ENCODE measurements around the gene TEX26.

TEX26 gene
- total RNA-seq: 0 to 0.06 (median 0) reads per million in 9 experiments

DNA sequence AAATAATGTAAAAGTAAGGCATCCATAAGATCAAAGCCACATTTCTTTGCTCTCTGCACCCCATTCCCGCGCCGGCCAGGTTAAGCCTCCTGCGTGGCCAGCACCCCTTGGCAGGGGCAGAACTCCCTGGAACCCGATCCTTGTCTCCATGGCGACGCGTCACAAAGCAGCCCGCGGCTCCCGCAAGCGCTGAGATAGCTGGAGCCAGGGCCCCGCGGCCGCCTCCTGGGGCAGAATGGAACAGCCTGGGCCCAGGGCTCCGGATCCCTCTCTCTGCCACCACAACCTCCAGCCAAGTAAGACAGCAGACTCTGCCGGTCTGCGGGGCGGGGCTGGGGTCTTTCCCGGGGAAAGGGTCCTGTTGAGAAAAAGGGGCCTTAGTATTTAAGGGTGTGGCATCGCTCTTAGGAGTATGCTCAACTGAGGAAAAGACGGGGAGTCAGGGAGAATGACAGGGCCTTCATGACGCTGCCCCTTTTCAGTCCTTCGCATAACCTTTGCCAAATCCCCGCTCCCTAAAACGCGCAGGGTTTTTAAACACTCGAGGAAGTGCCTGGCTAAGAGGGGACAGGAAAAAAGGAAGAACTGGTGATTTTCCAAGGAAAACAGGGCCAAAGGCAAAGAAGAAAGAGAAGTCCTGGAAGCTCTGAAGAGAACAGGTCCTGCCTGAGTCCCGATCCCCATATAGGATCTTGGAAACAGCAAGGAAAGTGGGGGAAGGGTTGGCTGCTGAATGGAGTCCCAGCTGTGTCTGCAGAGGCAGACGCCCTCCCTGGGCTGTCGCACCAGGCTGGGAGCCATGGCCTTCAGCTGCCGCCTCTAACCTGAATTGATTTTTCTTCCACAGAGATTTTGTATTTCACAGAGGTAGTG is at the start of gene TEX26:
Gene TEX26 (plus strand): TSS at position 176 of the 873 bp plus-strand sequence. CDS start 60 bp downstream, at position 236.
- H3K4me1 Mint-ChIP-seq (ENCODE audit: low read depth in 2 of 2): no peaks in the 10 kb centered on the region
- no peak within 1 kb of the TSS for H3K4me3 Mint-ChIP-seq
- H3K36me3 Mint-ChIP-seq (ENCODE audit: insufficient read depth): no peaks in the 10 kb centered on the region
- H3K27ac Mint-ChIP-seq: no peak within 1 kb of the TSS
- ATAC-seq (replicated peaks) (no peak), DNase-seq (no peak)
- no peaks in the 10 kb centered on the region for H3K9me3 Mint-ChIP-seq
- peaks cover 71 to 85% of the 10 kb centered on the region in 2 donors for H3K27me3 Mint-ChIP-seq

DNA sequence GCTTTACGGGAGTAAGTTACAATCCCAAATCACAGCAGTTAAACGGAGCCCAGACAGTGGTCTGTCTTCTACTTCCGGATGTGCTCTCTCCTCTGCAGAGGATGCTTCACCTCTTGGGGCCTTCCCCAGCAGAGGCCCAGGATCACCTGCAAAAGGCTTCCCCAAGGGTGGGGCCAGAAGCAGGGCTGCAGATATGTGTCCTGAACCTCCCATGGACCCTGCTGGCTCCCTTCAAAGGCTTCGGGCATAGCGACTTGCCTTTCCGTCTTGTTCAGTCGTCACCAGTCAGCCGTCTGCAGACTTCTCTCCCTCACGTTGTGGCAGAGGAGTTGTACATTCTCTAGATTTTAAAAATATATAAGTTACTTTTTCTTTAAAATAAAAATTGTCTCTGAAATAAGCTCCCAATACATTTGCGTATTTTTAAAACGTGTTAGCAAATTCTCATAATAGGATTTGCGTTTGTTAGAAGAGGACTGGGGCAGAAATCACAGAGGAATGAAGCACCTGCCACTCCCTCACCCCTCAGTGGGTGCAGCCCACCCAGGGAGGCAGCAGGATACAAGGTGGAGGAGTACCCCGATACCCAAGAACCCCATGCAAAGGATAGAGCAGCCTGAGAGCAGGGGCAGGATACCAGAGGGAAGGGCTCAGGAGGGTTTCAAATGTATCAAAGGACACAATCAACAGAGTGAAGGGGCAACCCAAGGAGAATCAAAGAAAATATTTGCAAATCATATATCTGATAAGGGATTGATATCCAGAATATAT is 49.3 kb upstream of the TEX26 start:
- H3K36me3 Mint-ChIP-seq (ENCODE audit: insufficient read depth): no peaks in the 10 kb centered on the region
- DNase-seq (no peak), ATAC-seq (replicated peaks) (no peak)
- peaks cover 3 to 5% of the 10 kb centered on the region in 2 donors for H3K4me1 Mint-ChIP-seq (ENCODE audit: low read depth in 2 of 2)
- H3K9me3 Mint-ChIP-seq: no peaks in the 10 kb centered on the region
- no peak overlapping the region for H3K27ac Mint-ChIP-seq
- peaks cover 40 to 42% of the 10 kb centered on the region in 2 donors for H3K27me3 Mint-ChIP-seq
- H3K4me3 Mint-ChIP-seq: no peak overlapping the region

DNA sequence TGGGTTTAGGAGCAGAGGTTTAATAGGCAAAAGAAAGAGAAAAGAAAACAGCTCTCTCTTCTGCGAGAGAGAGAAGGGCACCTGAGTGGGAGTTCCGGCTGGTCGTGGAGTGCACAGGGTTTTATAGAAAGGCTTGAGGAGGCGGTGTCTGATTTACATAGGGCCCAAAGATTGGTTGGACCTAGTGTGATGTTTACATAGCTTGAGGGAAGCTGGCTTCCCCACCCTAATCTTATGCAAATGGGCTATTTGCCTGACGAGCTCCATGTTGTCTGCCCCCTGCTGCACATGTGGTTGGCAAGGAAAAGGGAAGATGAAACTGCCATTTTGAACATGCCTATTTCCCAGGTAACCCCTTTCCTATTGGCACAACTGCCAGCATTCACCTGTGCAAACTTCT is 47.9 kb upstream of the TEX26 start:
- DNase-seq (no peak), ATAC-seq (replicated peaks) (no peak)
- H3K27ac Mint-ChIP-seq: no peak overlapping the region
- H3K4me1 Mint-ChIP-seq (ENCODE audit: low read depth in 2 of 2): peaks cover 3 to 5% of the 10 kb centered on the region in 2 donors
- H3K9me3 Mint-ChIP-seq: no peaks in the 10 kb centered on the region
- no peak overlapping the region for H3K4me3 Mint-ChIP-seq
- H3K27me3 Mint-ChIP-seq: peaks cover 41 to 46% of the 10 kb centered on the region in 2 donors
- no peaks in the 10 kb centered on the region for H3K36me3 Mint-ChIP-seq (ENCODE audit: insufficient read depth)

DNA sequence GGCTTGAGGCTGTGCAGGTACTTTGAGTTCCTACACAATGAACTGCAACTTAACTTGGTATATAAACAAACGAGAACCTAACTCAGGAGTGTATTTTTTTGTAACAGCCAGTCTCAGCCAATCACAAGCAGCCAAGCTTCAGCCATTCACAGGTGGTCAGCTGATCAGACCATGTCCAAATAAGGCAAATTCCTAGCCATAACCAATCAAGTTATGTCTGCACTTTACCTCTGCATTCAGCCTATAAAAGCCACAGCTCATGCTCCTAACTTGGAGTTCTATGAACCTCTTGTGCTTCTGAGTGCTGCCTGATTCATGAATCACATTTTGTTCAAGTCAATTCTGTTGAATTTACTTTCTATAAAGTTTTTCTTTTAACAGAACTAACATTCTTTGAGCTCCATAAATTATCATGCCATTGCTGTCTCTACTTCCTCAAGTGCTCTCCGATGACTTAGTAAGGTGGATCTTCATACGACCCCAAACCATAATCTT is 43.2 kb upstream of the TEX26 start:
- Mint-ChIP-seq H3K4me3 (no peak overlapping the region), H3K9me3 (no peaks in the 10 kb centered on the region), H3K4me1 (ENCODE audit: low read depth in 2 of 2) (peaks cover 2 to 4% of the 10 kb centered on the region in 2 donors), H3K36me3 (ENCODE audit: insufficient read depth) (no peaks in the 10 kb centered on the region), H3K27me3 (peaks cover 29 to 43% of the 10 kb centered on the region in 2 donors), H3K27ac (no peak overlapping the region)
- DNase-seq (no peak), ATAC-seq (replicated peaks) (no peak)

DNA sequence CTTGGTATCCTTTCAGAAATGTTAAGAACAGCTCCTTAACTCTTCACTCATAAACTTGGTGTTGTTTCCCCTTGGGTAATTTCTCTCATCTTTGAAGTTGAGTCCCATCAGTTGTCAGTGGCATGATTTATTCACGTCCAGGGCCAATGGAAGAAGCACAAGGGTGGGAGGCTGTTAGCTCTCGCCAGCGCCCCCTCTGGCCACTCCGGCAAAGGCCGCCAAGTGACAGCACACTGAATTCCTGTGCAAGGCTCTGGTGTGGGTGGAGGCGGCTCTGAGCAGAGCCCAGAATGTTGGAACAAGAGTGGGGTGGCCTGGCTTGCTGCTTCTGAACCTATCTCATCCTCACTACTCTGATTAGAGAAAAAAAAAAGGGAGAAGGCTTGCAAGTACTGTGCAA is 39.5 kb upstream of the TEX26 start:
- Mint-ChIP-seq H3K4me3 (no peak overlapping the region), H3K4me1 (ENCODE audit: low read depth in 2 of 2) (no peaks in the 10 kb centered on the region), H3K9me3 (no peaks in the 10 kb centered on the region), H3K27me3 (peaks cover 47 to 58% of the 10 kb centered on the region in 2 donors), H3K27ac (no peak overlapping the region), H3K36me3 (ENCODE audit: insufficient read depth) (no peaks in the 10 kb centered on the region)
- DNase-seq (no peak), ATAC-seq (replicated peaks) (no peak)

DNA sequence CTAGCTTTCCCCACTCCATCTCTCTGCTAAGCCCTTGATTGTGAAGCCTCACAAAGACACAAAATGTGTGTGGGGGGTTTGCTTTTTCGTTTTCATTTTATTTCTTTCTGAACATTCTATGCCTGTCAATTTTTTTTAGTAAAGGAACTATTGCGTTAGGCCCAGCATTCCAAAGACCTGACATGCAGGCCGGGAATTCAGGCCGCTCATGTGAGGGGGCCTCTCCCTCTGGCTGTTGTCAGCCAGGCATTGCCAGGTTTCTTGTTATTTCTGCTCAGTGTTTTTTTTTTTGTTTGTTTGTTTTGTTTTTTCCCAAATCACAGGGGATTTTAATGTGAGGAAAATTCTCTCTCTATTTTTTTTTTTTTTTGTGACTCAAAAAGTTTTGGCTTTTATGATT is 36.7 kb upstream of the TEX26 start:
- Mint-ChIP-seq H3K36me3 (ENCODE audit: insufficient read depth) (no peaks in the 10 kb centered on the region), H3K27me3 (peaks cover 52 to 67% of the 10 kb centered on the region in 2 donors)

DNA sequence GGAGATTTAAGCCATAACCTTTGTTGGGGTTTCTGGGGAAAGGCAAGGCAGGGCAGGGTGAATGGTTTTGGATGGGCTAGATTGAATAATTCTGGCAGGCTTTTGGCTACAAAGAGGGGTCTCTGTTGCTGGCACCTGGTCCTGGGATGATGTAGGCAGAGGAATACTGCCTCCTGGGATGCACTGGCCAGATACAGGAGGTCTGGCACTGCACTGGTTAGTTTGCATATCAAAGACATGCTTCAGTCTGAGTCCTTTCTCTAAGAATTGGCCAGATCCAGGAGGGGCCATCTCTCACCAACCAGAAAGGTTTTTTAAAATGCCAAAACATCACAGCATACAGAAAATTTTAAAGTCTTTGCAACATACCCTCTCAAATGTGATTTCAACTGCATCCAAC is 34.4 kb upstream of the TEX26 start:
- Mint-ChIP-seq H3K9me3 (no peaks in the 10 kb centered on the region), H3K4me3 (no peak overlapping the region), H3K27ac (no peak overlapping the region), H3K36me3 (ENCODE audit: insufficient read depth) (no peaks in the 10 kb centered on the region), H3K27me3 (peaks cover 57 to 66% of the 10 kb centered on the region in 2 donors), H3K4me1 (ENCODE audit: low read depth in 2 of 2) (peaks cover 0 to 8% of the 10 kb centered on the region in 2 donors)
- no peak for DNase-seq
- ATAC-seq (replicated peaks): no peak

More for the DNA sequence above, 36.7 kb upstream of the TEX26 start:
- ATAC-seq (replicated peaks) (no peak), DNase-seq (no peak)
- Mint-ChIP-seq H3K4me3 (no peak overlapping the region), H3K27ac (no peak overlapping the region), H3K9me3 (no peaks in the 10 kb centered on the region), H3K4me1 (ENCODE audit: low read depth in 2 of 2) (peaks cover 0 to 5% of the 10 kb centered on the region in 2 donors)

DNA sequence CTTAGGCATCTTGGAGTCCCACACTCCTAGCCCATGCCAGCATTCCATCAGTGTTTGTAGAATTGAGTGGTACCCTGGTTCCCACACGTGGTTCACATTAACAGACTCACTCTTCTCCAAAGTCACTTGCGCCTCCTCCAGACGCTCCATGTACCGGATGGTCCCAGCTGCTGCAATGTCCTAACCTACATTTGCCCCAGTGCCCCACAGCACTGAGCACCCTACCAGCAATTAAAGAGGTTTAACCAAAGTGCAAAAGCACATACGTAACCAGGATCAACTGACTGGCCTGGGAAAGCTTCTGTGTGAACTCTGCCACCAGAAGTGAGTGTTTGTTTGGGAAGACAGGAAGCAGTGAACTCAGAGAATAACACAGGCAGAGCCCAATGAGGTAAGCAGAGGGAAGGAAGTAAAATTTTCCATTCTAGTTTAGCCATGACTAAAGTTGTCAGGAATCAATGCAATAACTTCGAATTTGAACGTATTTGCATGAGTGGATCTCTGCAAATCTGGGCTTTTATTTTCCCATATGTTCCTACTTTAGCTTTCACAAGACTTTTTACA is 33.7 kb upstream of the TEX26 start:
- Mint-ChIP-seq H3K9me3 (no peaks in the 10 kb centered on the region), H3K27me3 (peaks cover 58 to 61% of the 10 kb centered on the region in 2 donors), H3K27ac (no peak overlapping the region), H3K36me3 (ENCODE audit: insufficient read depth) (no peaks in the 10 kb centered on the region), H3K4me3 (no peak overlapping the region), H3K4me1 (ENCODE audit: low read depth in 2 of 2) (peaks cover 0 to 8% of the 10 kb centered on the region in 2 donors)
- ATAC-seq (replicated peaks) (no peak), DNase-seq (no peak)

DNA sequence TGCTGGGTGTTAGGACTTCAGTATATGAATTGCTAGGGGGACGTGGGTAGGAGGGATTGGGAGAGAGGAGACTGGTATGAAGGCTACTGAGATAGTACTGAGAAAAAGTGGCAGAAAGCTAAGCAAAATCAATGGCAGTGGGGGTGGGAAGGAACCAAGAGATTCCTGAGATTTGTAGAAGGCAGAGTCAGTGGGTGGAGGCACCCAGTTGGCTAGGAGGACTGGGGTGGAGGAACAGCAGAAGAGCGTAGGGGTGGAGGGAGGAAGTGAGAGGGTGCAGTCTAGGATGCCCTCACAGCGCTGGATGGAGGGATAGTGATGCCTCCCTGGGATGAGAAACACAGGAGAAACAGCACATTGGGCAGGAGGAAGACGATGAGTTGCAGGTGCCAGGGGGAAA is 32.0 kb upstream of the TEX26 start:
- Mint-ChIP-seq H3K27me3 (peaks cover 68 to 74% of the 10 kb centered on the region in 2 donors), H3K4me3 (no peak overlapping the region), H3K9me3 (no peaks in the 10 kb centered on the region), H3K27ac (no peak overlapping the region), H3K4me1 (ENCODE audit: low read depth in 2 of 2) (peaks cover 2 to 10% of the 10 kb centered on the region in 2 donors), H3K36me3 (ENCODE audit: insufficient read depth) (no peaks in the 10 kb centered on the region)
- DNase-seq: no peak
- ATAC-seq (replicated peaks): no peak

DNA sequence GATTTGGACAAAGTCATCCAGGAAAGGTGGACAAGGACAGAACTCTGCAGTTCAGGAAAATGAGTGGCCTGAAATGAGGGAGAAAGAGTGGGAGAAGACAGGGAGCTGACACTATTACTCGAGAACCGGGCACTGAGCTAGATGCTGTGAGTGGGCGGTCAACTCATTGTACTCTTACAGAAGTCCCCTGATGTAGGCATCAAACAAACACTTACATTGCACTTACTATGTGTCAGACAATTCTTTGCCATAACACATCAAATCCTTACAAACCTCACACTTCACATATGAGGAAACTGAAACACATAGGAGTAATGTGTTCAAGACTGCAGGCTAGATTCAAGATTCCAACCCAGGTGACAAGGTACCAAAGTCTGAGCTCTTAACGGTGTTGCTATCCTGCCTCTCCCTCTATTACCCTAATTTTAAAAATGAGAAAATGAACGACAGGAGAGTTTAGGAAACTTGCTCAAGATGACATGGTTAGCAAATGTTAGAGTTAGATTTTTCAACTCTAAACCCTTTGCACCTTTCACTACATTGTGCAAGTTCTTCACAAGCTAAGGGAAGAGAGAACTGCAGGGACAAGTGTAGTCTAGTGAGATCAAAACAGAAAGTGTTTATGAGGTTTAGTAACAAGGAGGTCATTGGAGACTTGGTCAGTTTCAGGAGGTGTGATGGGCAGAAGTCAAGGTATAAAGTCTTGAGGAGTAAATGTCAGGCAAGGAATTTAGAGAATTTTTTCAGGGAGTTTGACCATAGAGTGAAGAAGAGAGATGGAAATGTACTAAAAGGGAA is 31.3 kb upstream of the TEX26 start:
- no peaks in the 10 kb centered on the region for H3K9me3 Mint-ChIP-seq
- peaks cover 71 to 73% of the 10 kb centered on the region in 2 donors for H3K27me3 Mint-ChIP-seq
- H3K36me3 Mint-ChIP-seq (ENCODE audit: insufficient read depth): no peaks in the 10 kb centered on the region
- DNase-seq (no peak), ATAC-seq (replicated peaks) (no peak)
- H3K4me3 Mint-ChIP-seq: no peak overlapping the region
- H3K4me1 Mint-ChIP-seq (ENCODE audit: low read depth in 2 of 2): peaks cover 4 to 12% of the 10 kb centered on the region in 2 donors
- no peak overlapping the region for H3K27ac Mint-ChIP-seq

DNA sequence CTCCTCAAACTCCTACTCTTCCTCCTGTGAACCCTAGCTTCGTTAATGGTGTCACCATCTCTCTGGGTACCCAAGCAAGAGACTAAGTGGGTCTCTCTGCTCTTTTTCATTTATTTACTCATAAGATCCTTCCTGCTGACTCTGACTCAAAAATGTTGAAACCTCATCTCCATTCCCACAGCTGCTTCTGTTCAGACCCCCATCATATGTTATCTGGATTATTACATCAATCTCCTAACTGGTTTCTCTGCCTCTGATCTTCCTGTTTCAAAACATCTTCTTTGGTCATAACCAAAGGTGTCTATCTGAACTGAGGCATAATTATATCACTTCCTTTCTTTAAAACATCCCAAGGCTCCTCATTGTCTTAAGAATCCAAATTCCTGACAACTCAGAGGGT is 28.4 kb upstream of the TEX26 start:
- Mint-ChIP-seq H3K27me3 (peaks cover 67 to 72% of the 10 kb centered on the region in 2 donors), H3K27ac (no peak overlapping the region), H3K36me3 (ENCODE audit: insufficient read depth) (no peaks in the 10 kb centered on the region), H3K4me3 (no peak overlapping the region), H3K4me1 (ENCODE audit: low read depth in 2 of 2) (peaks cover 12 to 13% of the 10 kb centered on the region in 2 donors), H3K9me3 (no peaks in the 10 kb centered on the region)
- DNase-seq: no peak
- ATAC-seq (replicated peaks): no peak

DNA sequence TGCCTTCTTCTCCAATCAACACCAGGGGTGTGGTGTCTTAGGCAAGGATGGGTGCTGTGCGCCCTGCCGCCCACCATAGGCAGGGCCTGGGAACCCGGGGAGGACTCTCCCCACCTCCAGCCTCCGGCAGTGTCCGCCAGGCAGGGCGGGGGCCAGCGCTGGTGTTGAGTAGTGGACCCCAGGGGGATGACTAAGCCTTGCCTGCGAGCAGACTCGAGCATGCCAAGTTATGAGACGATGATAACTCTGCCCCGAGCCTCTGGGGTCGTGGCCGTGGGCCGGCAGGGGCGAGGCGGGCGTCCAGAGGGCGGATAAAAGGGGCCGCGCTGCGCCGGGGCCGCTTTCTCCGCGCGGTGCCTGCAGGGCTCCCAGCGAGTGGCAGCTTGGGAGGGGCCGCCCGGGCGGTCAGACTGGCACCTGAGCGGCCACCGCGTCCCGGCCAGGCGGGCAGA is 26.5 kb upstream of the TEX26 start, which contains the start of gene MEDAG:
Gene MEDAG (plus strand): TSS at position 340 of the 452 bp plus-strand sequence. CDS start 245 bp downstream, outside the sequence.
- Mint-ChIP-seq H3K27ac (no peak within 1 kb of the TSS), H3K36me3 (ENCODE audit: insufficient read depth) (no peaks in the 10 kb centered on the region), H3K9me3 (no peaks in the 10 kb centered on the region), H3K27me3 (peaks cover 56 to 70% of the 10 kb centered on the region in 2 donors), H3K4me1 (ENCODE audit: low read depth in 2 of 2) (peaks cover 7 to 13% of the 10 kb centered on the region in 2 donors), H3K4me3 (peak within 1 kb of the TSS in 1 of 2 donors; percentile 15)
- ATAC-seq (replicated peaks): no peak
- DNase-seq: no peak

All from effector memory CD8-positive, alpha-beta T cell (primary cell).